ENCODE data around the gene KRI1.

The KRI1 gene

DNA sequence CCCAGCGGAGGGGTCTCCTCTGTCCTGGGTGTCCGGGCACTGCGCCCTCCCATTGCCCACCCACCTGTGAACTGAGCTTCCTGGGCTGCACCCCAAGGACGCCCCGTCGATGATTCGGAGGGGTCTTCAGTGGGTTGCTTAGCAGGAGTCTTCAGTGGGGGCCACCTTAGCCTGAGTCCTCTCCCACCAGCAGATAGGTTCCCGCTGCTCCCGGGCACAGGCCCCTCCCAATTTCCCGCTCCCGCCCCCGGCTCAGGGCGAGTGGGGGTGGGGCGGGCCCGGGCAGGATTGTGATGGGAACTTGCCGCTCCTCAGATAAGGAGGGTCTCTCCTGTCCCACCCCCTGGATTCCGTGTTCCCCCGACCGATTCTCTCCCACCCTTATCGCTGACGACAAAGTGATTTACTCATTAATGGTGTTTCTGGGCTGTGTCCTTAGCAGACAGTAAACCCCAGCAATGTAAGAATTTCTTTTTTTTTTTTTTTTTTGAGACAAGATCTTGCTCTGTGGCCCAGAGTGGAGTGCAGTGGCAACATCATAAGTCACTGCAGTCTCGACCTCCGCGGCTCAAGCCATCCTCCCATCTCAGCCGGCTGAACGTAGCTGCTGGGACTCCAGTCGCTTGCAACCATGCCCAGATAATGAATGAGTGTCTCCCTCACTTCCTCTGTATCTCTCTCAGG lies 47.9 kb downstream of the KRI1 start:
- DNase-seq: peak; percentile 57

DNA sequence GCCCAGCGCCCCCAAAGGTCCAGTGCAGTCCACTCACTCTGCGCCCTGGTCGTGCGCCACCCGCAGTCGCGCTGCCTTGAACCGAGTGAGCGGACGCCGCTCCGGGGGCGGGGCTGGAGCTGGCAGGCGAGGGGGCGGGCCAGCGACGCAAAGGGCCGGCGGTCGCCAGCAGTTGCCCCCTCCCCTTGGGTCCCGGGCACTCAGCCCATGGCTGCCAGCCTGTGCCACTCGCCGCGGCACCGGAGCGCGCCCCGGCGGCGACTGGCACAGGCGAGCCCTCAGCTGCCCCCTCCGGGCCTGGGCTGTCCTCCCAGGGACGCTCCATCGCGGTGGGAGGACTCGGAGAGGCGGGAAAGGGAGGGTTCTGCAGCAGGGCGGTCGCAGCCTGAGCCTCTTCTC lies 48.5 kb downstream of the KRI1 start, which contains the start of gene S1PR5:
Gene S1PR5 (minus strand): TSS at position 87 of the 399 bp plus-strand sequence. CDS start 2,436 bp downstream, outside the sequence.
- peak; percentile 66 for DNase-seq

DNA sequence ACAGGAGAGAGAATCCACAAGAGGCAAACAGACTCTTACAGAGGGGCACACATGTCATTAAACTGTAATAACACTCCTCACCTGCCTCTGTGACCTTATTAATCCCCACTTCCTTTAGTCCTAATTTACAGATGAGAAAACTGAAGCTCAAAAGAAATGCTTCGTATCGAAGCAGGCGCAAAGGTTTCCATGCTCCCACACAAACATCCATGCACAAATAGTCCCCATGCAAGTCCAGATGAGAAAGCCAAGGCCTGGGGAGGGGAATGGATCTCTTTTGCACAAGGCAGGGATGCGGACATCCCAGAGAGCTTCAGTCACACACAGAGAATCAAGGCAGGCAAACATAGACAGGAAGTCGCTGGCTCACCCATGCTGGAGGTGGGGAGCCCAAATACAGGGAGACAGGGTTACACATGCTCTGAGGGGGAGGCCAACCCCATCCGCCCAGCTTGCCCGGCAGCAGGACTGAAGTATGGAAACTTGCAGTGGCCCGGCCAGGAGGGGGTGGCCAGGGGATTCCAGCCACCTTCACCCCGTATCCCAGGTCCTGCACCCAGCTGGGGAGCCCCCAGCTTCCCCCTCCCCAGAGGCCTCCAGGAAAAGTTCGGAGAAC lies 49.0 kb downstream of the KRI1 start:
- peak; percentile 36 for DNase-seq

- no peak for DNase-seq
These were observed 49.8 kb downstream of the KRI1 start for GRCh38 chr19:10516064-10516385.

- no peak for DNase-seq
These were observed 51.3 kb downstream of the KRI1 start for GRCh38 chr19:10514211-10515145.

DNA sequence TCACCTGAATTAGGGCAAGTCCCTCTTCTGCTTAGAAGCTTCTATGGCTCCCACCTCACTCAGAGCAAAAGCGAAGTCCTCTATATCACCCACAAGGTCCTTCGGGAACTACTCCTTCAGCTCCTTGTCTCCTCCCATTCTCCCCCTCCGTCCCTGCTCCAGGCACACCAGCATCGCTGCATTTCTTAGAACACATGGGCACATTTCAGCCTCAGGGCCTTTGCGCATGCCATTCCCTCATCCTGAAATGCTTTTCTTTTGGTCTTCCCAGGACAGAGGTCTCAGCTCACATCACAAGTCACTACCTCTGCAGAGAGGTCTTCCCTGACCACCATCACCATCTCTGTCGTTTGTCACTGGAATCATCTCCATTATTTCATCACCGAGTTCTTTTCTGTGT lies 52.6 kb downstream of the KRI1 start:
- no peak for DNase-seq

GRCh38 chr19:10510301-10510802 lies 55.5 kb downstream of the KRI1 start:
- DNase-seq: peak; percentile 30

DNA sequence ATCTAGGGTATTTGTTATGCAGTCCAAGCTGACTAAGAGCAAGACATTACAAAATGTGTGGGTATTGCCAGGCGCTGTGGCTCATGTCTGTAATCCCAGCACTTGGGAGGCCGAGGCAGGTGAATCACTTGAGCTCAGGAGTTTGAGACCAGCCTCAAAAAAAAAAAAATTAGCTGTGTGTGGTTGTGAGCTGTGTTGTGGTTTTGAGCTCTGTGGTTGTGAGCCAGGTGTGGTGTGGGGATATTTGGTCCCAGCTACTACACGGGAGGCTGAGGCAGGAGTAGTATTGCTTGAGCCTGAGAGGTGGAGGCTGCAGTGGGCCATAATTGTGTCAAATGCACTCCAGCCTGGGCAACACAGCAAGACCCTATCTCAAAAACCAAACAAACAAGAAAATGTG lies 57.1 kb downstream of the KRI1 start:
- DNase-seq: no peak

- DNase-seq: no peak
These were observed 57.8 kb downstream of the KRI1 start for GRCh38 chr19:10508036-10508435.

GRCh38 chr19:10505583-10506229 lies 60.1 kb downstream of the KRI1 start:
- DNase-seq: peak; percentile 85

All from DMS53 (cell line).